OCI-LY3 (cell line): Measurements from ENCODE around the gene CDH4.

Experiments
- H2AFZ ChIP-seq: fragments of 200-600, 300-600 bp; shearing (Covaris generic); 2 replicates; pipeline ENCODE4 v1.6.0; 2014; ENCODE audit warnings: antibody characterized with exemption, low read depth, low read length
- H3K27ac ChIP-seq: fragments of 200-600, 300-600 bp; sonication (generic); 2 replicates; pipeline ENCODE4 v1.5.1; 2014; ENCODE audit warnings: mild to moderate bottlenecking, low read length, moderate library complexity, mixed read lengths
- H3K27me3 ChIP-seq: fragments of 200-600, 300-600 bp; sonication (generic); 2 replicates; pipeline ENCODE4 v1.6.1; 2014; ENCODE audit warnings: low read depth, low read length, mixed read lengths
- H3K36me3 ChIP-seq: fragments of 200-600, 300-600 bp; sonication (generic); replicated peaks from 2 replicates; pipeline ENCODE3; 2014; ENCODE audit warnings: low read depth, low read length, mixed read lengths
- H3K4me1 ChIP-seq: fragments of 300-600, 200-600 bp; sonication (generic); 2 replicates; pipeline ENCODE4 v1.6.1; 2014; ENCODE audit warnings: low read length, mixed read lengths
- H3K4me2 ChIP-seq: fragments of 200-600, 300-600 bp; sonication (generic); 2 replicates; pipeline ENCODE4 v1.6.1; 2014; ENCODE audit warnings: low read length, mixed read lengths
- H3K4me3 ChIP-seq: fragments of 300-600, 200-600 bp; sonication (generic); 2 replicates; pipeline ENCODE4 v1.5.1; 2014; ENCODE audit warnings: antibody characterized with exemption, mild to moderate bottlenecking, low read length, moderate library complexity
- H3K79me2 ChIP-seq: fragments of 300-600, 200-600 bp; shearing (Covaris generic); 2 replicates; pipeline ENCODE4 v1.6.1; 2014; ENCODE audit warnings: mild to moderate bottlenecking, low read length, mixed read lengths
- H3K9ac ChIP-seq: fragments of 300-600, 200-600 bp; shearing (Covaris generic); 2 replicates; pipeline ENCODE4 v1.6.0; 2014; ENCODE audit warnings: mild to moderate bottlenecking, low read length, moderate library complexity
- H3K9me3 ChIP-seq: fragments of 200-600, 300-600 bp; shearing (Covaris generic); 2 replicates; pipeline ENCODE4 v1.6.1; 2014; ENCODE audit warnings: low read length, mixed read lengths; ENCODE audit not compliant: insufficient read depth
- H4K20me1 ChIP-seq: fragments of 200-600, 300-600 bp; sonication (generic); 2 replicates; pipeline ENCODE4 v1.6.1; 2016; ENCODE audit warnings: low read length, mixed read lengths; ENCODE audit not compliant: insufficient read depth
- EZH2phosphoT487 ChIP-seq: fragments of 200-600 bp; shearing (Covaris generic); IDR thresholded peaks from 2 replicates; pipeline ENCODE4 v1.6.1; 2018; ENCODE audit warnings: antibody characterized with exemption, mixed run types, low read depth
- TF ChIP-seq, protein P1 (sequence below): fragments of 200-600, 300-600 bp; sonication (generic); IDR thresholded peaks from 2 replicates; pipeline ENCODE4 v1.5.1; 2014; ENCODE audit warnings: antibody characterized with exemption, low read length, low read depth

CDH4 gene

GRCh38 chr20:61535091-61535490 lies 283.0 kb downstream of the CDH4 start:
- Histone ChIP-seq H3K4me2 (no peak overlapping the region), H2AFZ (no peak overlapping the region), H3K79me2 (no peaks in the 10 kb centered on the region), H3K4me1 (no peaks in the 10 kb centered on the region), H3K9ac (no peak overlapping the region), H3K27ac (no peak overlapping the region), H3K4me3 (no peak overlapping the region), H4K20me1 (no peaks in the 10 kb centered on the region), H3K27me3 (no peaks in the 10 kb centered on the region), H3K9me3 (no peaks in the 10 kb centered on the region), H3K36me3 (no peaks in the 10 kb centered on the region)
- TF ChIP-seq, protein P1, sequence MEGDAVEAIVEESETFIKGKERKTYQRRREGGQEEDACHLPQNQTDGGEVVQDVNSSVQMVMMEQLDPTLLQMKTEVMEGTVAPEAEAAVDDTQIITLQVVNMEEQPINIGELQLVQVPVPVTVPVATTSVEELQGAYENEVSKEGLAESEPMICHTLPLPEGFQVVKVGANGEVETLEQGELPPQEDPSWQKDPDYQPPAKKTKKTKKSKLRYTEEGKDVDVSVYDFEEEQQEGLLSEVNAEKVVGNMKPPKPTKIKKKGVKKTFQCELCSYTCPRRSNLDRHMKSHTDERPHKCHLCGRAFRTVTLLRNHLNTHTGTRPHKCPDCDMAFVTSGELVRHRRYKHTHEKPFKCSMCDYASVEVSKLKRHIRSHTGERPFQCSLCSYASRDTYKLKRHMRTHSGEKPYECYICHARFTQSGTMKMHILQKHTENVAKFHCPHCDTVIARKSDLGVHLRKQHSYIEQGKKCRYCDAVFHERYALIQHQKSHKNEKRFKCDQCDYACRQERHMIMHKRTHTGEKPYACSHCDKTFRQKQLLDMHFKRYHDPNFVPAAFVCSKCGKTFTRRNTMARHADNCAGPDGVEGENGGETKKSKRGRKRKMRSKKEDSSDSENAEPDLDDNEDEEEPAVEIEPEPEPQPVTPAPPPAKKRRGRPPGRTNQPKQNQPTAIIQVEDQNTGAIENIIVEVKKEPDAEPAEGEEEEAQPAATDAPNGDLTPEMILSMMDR, result no peak
- TF ChIP-seq EZH2phosphoT487, result no peak

DNA sequence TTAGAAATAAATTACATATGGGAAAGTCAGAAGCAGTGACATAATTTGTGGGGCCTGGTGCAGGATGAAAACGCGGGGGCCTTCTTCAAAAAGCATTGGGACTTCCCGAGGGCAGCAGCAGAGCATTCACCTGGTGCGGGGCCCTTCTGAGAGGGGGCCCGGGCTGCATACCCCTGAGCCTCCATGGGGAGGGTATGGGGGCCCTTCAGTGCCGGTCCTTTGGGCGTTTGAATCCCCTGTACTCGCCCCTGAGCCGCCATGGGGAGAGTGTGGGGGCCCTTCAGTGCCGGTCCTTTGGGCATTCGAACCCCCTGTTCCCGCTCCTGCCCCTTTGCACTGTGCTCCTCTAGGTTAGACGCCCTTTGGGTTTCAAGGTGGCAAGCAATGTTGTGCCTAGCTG lies 283.5 kb downstream of the CDH4 start:
- Histone ChIP-seq H3K36me3 (no peaks in the 10 kb centered on the region), H2AFZ (no peak overlapping the region), H3K27me3 (no peaks in the 10 kb centered on the region), H3K4me3 (no peak overlapping the region), H3K27ac (no peak overlapping the region), H3K4me2 (no peak overlapping the region), H4K20me1 (no peaks in the 10 kb centered on the region), H3K9ac (no peak overlapping the region), H3K9me3 (no peaks in the 10 kb centered on the region), H3K79me2 (no peaks in the 10 kb centered on the region), H3K4me1 (no peaks in the 10 kb centered on the region)
- TF ChIP-seq, protein P1, result no peak
- TF ChIP-seq EZH2phosphoT487, result no peak

DNA sequence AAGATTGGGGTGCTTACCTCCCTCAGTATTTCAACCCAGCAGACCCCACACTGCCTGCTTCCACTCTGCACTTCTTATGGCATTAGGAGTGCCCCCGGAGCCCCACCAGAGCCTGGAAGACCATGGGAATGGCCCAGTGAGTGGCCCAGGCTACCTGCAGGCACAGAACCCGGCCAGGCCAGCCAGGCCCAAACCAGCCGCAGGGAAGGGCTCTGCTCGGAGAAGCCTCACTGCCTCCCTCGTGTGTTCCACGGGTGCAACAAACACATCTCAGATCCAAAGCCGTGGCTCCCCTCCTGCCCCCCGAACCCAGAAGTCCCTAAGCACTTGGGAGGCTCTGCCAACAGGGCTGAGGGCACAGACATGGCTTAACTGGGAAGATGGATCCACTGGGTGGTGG lies 283.9 kb downstream of the CDH4 start:
- no peaks in the 10 kb centered on the region for H3K79me2 ChIP-seq
- no peak overlapping the region for H2AFZ ChIP-seq
- H3K9ac ChIP-seq, result no peak overlapping the region
- no peaks in the 10 kb centered on the region for H4K20me1 ChIP-seq
- no peaks in the 10 kb centered on the region for H3K27me3 ChIP-seq
- TF ChIP-seq, protein P1, result no peak
- no peak for TF ChIP-seq EZH2phosphoT487
- H3K36me3 ChIP-seq, result no peaks in the 10 kb centered on the region
- H3K27ac ChIP-seq, result no peak overlapping the region
- no peaks in the 10 kb centered on the region for H3K4me1 ChIP-seq
- H3K4me2 ChIP-seq, result no peak overlapping the region
- H3K4me3 ChIP-seq, result no peak overlapping the region
- no peaks in the 10 kb centered on the region for H3K9me3 ChIP-seq

DNA sequence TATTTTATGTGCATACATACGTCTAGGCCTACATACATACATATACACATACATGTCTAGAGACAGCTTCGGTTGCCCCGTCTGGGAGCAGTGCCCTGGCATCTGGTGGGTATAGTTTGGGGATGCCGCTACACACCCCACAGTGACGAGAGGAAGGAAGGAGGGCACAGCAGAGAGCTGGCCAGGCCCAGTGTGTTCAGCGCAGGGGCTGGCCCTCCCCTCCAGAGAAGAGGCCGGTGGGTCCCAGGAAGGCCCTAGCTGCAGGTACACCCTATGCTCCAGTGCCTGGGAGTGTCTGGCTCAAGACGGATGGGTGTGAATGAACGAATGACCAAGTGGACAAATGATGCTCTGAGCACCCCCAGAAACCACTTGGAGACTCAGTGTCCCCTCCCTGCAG lies 284.6 kb downstream of the CDH4 start:
- Histone ChIP-seq H3K79me2 (no peaks in the 10 kb centered on the region), H3K36me3 (no peaks in the 10 kb centered on the region), H3K27me3 (no peaks in the 10 kb centered on the region), H3K27ac (no peak overlapping the region), H3K4me2 (no peak overlapping the region), H3K9ac (no peak overlapping the region), H3K4me3 (no peak overlapping the region), H4K20me1 (no peaks in the 10 kb centered on the region), H3K4me1 (no peaks in the 10 kb centered on the region), H3K9me3 (no peaks in the 10 kb centered on the region), H2AFZ (no peak overlapping the region)
- TF ChIP-seq, protein P1, result no peak
- no peak for TF ChIP-seq EZH2phosphoT487
